ENCODE measurements around the gene ANK3. TPM values are rescaled to one million over a fixed set of nuclear protein-coding genes. Genes with fewer than 3 reads are reported as not detected.

ANK3 gene
- 1.2 TPM for polyA plus RNA-seq (2012; ENCODE audit: insufficient read length, low read depth)

- TF ChIP-seq, protein P1, sequence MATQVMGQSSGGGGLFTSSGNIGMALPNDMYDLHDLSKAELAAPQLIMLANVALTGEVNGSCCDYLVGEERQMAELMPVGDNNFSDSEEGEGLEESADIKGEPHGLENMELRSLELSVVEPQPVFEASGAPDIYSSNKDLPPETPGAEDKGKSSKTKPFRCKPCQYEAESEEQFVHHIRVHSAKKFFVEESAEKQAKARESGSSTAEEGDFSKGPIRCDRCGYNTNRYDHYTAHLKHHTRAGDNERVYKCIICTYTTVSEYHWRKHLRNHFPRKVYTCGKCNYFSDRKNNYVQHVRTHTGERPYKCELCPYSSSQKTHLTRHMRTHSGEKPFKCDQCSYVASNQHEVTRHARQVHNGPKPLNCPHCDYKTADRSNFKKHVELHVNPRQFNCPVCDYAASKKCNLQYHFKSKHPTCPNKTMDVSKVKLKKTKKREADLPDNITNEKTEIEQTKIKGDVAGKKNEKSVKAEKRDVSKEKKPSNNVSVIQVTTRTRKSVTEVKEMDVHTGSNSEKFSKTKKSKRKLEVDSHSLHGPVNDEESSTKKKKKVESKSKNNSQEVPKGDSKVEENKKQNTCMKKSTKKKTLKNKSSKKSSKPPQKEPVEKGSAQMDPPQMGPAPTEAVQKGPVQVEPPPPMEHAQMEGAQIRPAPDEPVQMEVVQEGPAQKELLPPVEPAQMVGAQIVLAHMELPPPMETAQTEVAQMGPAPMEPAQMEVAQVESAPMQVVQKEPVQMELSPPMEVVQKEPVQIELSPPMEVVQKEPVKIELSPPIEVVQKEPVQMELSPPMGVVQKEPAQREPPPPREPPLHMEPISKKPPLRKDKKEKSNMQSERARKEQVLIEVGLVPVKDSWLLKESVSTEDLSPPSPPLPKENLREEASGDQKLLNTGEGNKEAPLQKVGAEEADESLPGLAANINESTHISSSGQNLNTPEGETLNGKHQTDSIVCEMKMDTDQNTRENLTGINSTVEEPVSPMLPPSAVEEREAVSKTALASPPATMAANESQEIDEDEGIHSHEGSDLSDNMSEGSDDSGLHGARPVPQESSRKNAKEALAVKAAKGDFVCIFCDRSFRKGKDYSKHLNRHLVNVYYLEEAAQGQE (IDR thresholded peaks at IDR 0.05; ENCODE audit: insufficient read depth in 1 of 2, low read depth in 2 of 2, low read length in 2 of 2): no peak
- TF ChIP-seq POLR2AphosphoS5 (IDR thresholded peaks at IDR 0.05; ENCODE audit: low read depth, low read length) (no peak), TAF1 (IDR thresholded peaks at IDR 0.05; ENCODE audit: borderline replicate concordance, insufficient read depth, low read length) (no peak)
Measured at GRCh38 chr10:60389413-60390025, at the start of gene ANK3. Gene ANK3 (minus strand): TSS chr10:60389875. CDS start chr10:60389538, 337 bp downstream.

GRCh38 chr10:60434418-60435046 is 44.9 kb upstream of the ANK3 start:
- TF ChIP-seq FOXP2 (optimal IDR thresholded peaks at IDR 0.05; ENCODE audit: borderline replicate concordance, extremely low read depth, extremely low read length, insufficient read depth) (no peak), SIN3A (IDR thresholded peaks at IDR 0.05; ENCODE audit: borderline replicate concordance, insufficient read depth, low read length) (no peak), POLR2AphosphoS5 (IDR thresholded peaks at IDR 0.05; ENCODE audit: low read depth, low read length) (no peak), TAF1 (IDR thresholded peaks at IDR 0.05; ENCODE audit: borderline replicate concordance, insufficient read depth, low read length) (no peak)
- TF ChIP-seq, protein P1 (IDR thresholded peaks at IDR 0.05; ENCODE audit: insufficient read depth in 1 of 2, low read depth in 2 of 2, low read length in 2 of 2): no peak

- TF ChIP-seq SIN3A (IDR thresholded peaks at IDR 0.05; ENCODE audit: borderline replicate concordance, insufficient read depth, low read length) (no peak), POLR2AphosphoS5 (IDR thresholded peaks at IDR 0.05; ENCODE audit: low read depth, low read length) (no peak), TAF1 (IDR thresholded peaks at IDR 0.05; ENCODE audit: borderline replicate concordance, insufficient read depth, low read length) (no peak), FOXP2 (optimal IDR thresholded peaks at IDR 0.05; ENCODE audit: borderline replicate concordance, extremely low read depth, extremely low read length, insufficient read depth) (no peak)
- TF ChIP-seq, protein P1 (IDR thresholded peaks at IDR 0.05; ENCODE audit: insufficient read depth in 1 of 2, low read depth in 2 of 2, low read length in 2 of 2): no peak
Measured at GRCh38 chr10:60433684-60434083, 44.0 kb upstream of the ANK3 start.

GRCh38 chr10:60430836-60431597 is 41.3 kb upstream of the ANK3 start:
- TF ChIP-seq POLR2AphosphoS5 (IDR thresholded peaks at IDR 0.05; ENCODE audit: low read depth, low read length): no peak
- TF ChIP-seq TAF1 (IDR thresholded peaks at IDR 0.05; ENCODE audit: borderline replicate concordance, insufficient read depth, low read length): no peak
- no peak for TF ChIP-seq SIN3A (IDR thresholded peaks at IDR 0.05; ENCODE audit: borderline replicate concordance, insufficient read depth, low read length)
- no peak for TF ChIP-seq FOXP2 (optimal IDR thresholded peaks at IDR 0.05; ENCODE audit: borderline replicate concordance, extremely low read depth, extremely low read length, insufficient read depth)
- TF ChIP-seq, protein P1 (IDR thresholded peaks at IDR 0.05; ENCODE audit: insufficient read depth in 1 of 2, low read depth in 2 of 2, low read length in 2 of 2): no peak
